Measurements from ENCODE around the gene CCDC124. TPM values are rescaled to one million over a fixed set of nuclear protein-coding genes. Genes with fewer than 3 reads are reported as not detected.

Gene CCDC124
- total and polyA plus RNA-seq, 2 experiments from 2014 or later = 19.4 to 97.7 TPM

DNA sequence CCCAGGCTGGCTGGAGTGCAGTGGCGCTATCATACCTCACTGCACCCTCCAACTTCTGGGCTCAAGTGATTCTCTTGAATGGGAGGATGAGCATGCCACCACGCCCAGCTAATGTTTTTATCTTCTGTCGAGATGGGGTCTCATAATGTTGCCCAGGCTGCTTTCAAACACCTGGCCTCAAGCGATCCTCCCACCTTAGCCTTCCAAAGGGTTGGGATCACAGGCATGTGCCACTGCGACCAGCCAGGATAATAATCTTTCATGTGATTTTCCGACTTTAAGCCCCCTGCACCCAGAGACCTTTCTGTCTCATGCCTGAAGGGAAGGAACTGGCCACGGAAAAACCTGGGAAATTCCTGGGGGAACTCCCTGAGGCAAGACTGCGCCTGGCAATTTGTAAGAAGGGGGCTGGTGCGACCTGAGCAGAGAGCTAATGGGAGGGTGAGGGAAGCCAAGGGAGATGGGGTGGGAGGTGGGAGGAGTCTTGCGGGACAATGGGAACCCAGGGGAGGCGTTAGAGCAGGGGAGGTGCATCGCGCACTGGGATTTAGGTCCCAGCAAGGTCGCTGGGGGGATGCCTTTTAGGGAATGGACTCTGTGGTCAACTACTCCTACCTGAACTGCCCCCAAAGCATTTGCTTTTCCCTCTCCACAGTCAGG, 1.2 kb upstream of the CCDC124 start:
- peak; percentile 53 for DNase-seq (ENCODE audit: low spot score)
- 36% methylated on average over 10 of the region's 14 CpGs for WGBS (ENCODE audit: low lambda C conversion rate, missing lambda C conversion rate)
- no peaks in the 10 kb centered on the region for H3K27me3 ChIP-seq
- H3K9me2 ChIP-seq (replicated peaks; ENCODE audit: insufficient read depth) = no peaks in the 10 kb centered on the region
- peaks cover 7% of the 10 kb centered on the region for H3K4me1 ChIP-seq (ENCODE audit: insufficient read depth)
- H4K20me1 ChIP-seq (ENCODE audit: insufficient read depth, poor library complexity, severe bottlenecking) = no peaks in the 10 kb centered on the region
- H3K9me3 ChIP-seq (ENCODE audit: low read depth) = no peaks in the 10 kb centered on the region
- peaks cover 13% of the 10 kb centered on the region for H3K79me2 ChIP-seq
- no peaks in the 10 kb centered on the region for H3K36me3 ChIP-seq (replicated peaks; ENCODE audit: insufficient read depth, low read depth)
- no peak overlapping the region for H3K27ac ChIP-seq
- H3K4me2 ChIP-seq = peak overlapping the region; percentile 79
- peak overlapping the region; percentile 53 for H3K4me3 ChIP-seq
- peak overlapping the region; percentile 78 for H2AFZ ChIP-seq
- TF ChIP-seq EZH2phosphoT487 (IDR thresholded peaks at IDR 0.05; ENCODE audit: low read depth, severe bottlenecking, unreplicated experiment) (no peak), CTCF (IDR thresholded peaks at IDR 0.05; ENCODE audit: poor library complexity) (no peak)

GRCh38 chr19:17933414-17934129, 757 bp downstream of the CCDC124 start:
- Histone ChIP-seq H4K20me1 (ENCODE audit: insufficient read depth, poor library complexity, severe bottlenecking) (no peaks in the 10 kb centered on the region), H3K4me2 (peak overlapping the region; percentile 79), H3K27me3 (no peaks in the 10 kb centered on the region), H3K4me3 (peak overlapping the region; percentile 53), H3K9me3 (ENCODE audit: low read depth) (no peaks in the 10 kb centered on the region), H3K79me2 (peaks cover 13% of the 10 kb centered on the region), H3K36me3 (replicated peaks; ENCODE audit: insufficient read depth, low read depth) (no peaks in the 10 kb centered on the region), H3K9me2 (replicated peaks; ENCODE audit: insufficient read depth) (no peaks in the 10 kb centered on the region), H2AFZ (peak overlapping the region; percentile 67), H3K4me1 (ENCODE audit: insufficient read depth) (peaks cover 7% of the 10 kb centered on the region), H3K27ac (no peak overlapping the region)
- TF ChIP-seq CTCF (IDR thresholded peaks at IDR 0.05; ENCODE audit: poor library complexity) (no peak), EZH2phosphoT487 (IDR thresholded peaks at IDR 0.05; ENCODE audit: low read depth, severe bottlenecking, unreplicated experiment) (no peak), EZH2 (IDR thresholded peaks at IDR 0.05; ENCODE audit: borderline replicate concordance) (no peak)
- 28% methylated on average over 19 of the region's 19 CpGs for WGBS (ENCODE audit: low lambda C conversion rate, missing lambda C conversion rate)
- peak; percentile 23 for DNase-seq (ENCODE audit: low spot score)

DNA sequence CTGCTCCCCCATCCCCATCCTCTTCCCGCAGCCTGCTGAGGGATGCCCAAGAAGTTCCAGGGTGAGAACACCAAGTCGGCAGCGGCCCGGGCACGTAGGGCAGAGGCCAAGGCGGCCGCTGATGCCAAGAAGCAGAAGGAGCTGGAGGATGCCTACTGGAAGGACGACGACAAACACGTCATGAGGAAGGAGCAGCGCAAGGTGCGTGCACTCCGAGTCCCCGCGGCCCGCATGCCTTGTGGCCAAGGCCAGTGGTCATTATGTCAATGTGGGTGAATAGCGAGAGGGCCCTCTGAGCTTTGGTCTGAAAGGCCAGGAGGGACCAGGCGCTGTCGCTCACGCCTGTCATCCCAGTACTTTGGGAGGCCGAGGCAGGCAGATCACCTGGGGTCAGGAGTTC, 3.6 kb downstream of the CCDC124 start:
- H3K4me2 ChIP-seq = no peak overlapping the region
- no peak overlapping the region for H2AFZ ChIP-seq
- no peaks in the 10 kb centered on the region for H3K36me3 ChIP-seq (replicated peaks; ENCODE audit: insufficient read depth, low read depth)
- peaks cover 7% of the 10 kb centered on the region for H3K4me1 ChIP-seq (ENCODE audit: insufficient read depth)
- no peak for DNase-seq (ENCODE audit: low spot score)
- H3K27ac ChIP-seq = no peak overlapping the region
- no peaks in the 10 kb centered on the region for H3K9me2 ChIP-seq (replicated peaks; ENCODE audit: insufficient read depth)
- H3K79me2 ChIP-seq = peaks cover 13% of the 10 kb centered on the region
- no peaks in the 10 kb centered on the region for H3K27me3 ChIP-seq
- H3K4me3 ChIP-seq = no peak overlapping the region
- 94% methylated on average over 19 of the region's 21 CpGs for WGBS (ENCODE audit: low lambda C conversion rate, missing lambda C conversion rate)
- no peaks in the 10 kb centered on the region for H3K9me3 ChIP-seq (ENCODE audit: low read depth)
- H4K20me1 ChIP-seq (ENCODE audit: insufficient read depth, poor library complexity, severe bottlenecking) = no peaks in the 10 kb centered on the region
- TF ChIP-seq EZH2 (IDR thresholded peaks at IDR 0.05; ENCODE audit: borderline replicate concordance) = no peak
- TF ChIP-seq EZH2phosphoT487 (IDR thresholded peaks at IDR 0.05; ENCODE audit: low read depth, severe bottlenecking, unreplicated experiment) = no peak
- TF ChIP-seq CTCF (IDR thresholded peaks at IDR 0.05; ENCODE audit: poor library complexity) = no peak
